ENCODE data around the gene C2CD4B.

The C2CD4B gene

DNA sequence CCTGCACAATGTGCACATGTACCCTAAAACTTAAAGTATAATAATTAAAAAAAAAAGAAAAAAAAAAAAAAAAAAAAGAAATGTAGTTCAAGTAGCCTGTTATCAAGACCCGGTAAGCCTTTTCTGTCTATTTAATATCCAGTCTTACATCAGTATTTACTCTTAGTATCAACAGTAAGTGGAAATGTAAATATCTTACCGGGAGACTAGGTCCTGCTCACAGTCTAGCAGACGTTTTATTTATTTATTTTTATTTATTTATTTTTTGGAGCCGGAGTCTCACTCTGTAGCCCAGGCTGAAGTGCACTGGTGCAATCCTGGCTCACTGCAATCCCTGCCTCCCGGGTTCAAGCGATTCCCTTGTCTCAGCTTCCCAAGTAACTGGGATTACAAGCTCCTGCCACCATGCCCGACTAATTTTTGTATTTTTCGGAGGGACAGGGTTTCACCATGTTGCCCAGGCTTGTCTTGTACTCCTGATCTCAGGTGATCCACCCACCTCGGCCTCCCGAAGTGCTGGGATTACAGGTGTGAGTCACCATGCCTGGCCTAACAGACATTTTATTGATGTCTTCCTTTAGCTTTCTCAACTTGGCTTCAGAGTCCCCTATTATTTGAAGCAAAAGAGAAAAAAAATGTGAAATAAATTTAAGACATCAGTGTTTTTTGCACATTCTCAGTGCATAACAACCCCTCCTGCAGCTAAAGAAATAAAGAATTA, 19.9 kb downstream of the C2CD4B start:
- ChIA-PET POLR2A (no interaction called here), CTCF (interaction anchor here (1.0 to 1.6 kb wide), 3 partner anchors 10 to 19 kb away, joined by 3 to 4 read pairs (median 3); no protein-coding TSS in a partner anchor)
- TF ChIP-seq, protein P1, sequence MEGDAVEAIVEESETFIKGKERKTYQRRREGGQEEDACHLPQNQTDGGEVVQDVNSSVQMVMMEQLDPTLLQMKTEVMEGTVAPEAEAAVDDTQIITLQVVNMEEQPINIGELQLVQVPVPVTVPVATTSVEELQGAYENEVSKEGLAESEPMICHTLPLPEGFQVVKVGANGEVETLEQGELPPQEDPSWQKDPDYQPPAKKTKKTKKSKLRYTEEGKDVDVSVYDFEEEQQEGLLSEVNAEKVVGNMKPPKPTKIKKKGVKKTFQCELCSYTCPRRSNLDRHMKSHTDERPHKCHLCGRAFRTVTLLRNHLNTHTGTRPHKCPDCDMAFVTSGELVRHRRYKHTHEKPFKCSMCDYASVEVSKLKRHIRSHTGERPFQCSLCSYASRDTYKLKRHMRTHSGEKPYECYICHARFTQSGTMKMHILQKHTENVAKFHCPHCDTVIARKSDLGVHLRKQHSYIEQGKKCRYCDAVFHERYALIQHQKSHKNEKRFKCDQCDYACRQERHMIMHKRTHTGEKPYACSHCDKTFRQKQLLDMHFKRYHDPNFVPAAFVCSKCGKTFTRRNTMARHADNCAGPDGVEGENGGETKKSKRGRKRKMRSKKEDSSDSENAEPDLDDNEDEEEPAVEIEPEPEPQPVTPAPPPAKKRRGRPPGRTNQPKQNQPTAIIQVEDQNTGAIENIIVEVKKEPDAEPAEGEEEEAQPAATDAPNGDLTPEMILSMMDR (IDR thresholded peaks at IDR 0.05; ENCODE audit: control extremely low read depth, extremely low read depth, low read depth, missing control alignments), result no peak
- no peak for DNase-seq (ENCODE audit: extremely low spot score)

DNA sequence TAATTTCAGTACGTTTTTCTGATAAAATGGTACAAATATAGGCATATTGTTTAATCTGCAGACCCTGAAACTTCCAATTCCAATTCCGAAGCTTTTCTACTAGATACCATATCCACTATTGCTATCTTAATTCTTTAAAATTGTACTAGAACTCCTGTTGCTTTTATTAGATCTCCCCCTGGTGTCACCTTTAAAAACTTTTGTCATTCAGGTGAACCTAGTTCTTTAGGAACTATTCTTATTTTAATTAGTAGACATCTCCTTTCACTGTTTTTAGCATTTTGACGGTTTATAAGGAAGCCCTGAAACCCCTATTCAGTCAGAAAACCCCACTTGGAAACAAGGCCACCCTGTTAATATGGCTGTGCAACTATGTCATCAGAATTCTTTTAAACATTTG, 22.3 kb downstream of the C2CD4B start:
- ChIA-PET POLR2A (no interaction called here), CTCF (no interaction called here)
- DNase-seq (ENCODE audit: extremely low spot score), result no peak
- TF ChIP-seq, protein P1 (IDR thresholded peaks at IDR 0.05; ENCODE audit: control extremely low read depth, extremely low read depth, low read depth, missing control alignments), result no peak

DNA sequence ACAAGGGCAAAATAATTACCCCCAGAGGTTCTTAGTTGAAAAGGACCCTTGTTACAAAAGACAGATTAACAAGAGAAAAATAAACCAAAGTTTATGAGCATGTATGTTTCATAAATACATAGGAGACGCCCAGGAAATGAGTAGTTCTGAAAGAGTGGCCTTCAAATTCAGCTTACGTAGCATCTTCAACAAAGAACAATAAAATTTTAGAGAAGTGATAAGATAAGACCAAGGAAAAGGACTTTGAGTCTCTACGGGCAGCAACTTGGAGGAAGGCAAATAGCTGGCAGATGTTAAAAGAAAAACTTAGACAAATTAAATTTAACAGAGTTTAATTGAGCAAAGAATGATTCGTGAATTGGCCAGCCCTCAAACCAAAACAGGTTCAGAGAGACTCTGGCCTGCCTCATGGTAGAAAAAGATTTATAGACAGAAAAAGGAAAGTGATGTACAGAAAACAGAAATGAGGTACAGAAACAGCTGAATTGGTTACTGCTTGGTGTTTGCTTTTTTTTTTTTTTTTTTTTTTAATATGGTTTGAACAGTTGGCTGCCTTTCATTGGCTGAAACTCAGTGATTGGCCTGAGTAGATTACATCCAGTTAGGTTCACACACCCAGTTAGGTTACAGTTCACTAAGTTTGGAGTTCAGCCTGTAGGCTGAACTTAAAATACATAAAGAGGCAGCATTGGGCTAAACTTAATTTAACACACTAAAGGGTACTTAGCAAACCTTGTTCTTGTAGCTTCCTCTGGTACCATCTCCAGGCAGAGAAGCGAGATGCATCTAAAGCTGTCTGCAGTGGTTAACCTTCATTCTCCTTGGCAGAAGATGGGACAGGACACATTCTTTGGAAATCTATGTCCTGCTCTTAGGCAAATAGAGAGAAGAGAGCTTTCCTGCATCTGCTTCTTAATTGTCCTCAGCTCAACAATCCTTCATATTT, 23.2 kb downstream of the C2CD4B start:
- TF ChIP-seq, protein P1 (IDR thresholded peaks at IDR 0.05; ENCODE audit: control extremely low read depth, extremely low read depth, low read depth, missing control alignments), result no peak
- POLR2A ChIA-PET, result no interaction called here
- CTCF ChIA-PET, result no interaction called here
- no peak for DNase-seq (ENCODE audit: extremely low spot score)

DNA sequence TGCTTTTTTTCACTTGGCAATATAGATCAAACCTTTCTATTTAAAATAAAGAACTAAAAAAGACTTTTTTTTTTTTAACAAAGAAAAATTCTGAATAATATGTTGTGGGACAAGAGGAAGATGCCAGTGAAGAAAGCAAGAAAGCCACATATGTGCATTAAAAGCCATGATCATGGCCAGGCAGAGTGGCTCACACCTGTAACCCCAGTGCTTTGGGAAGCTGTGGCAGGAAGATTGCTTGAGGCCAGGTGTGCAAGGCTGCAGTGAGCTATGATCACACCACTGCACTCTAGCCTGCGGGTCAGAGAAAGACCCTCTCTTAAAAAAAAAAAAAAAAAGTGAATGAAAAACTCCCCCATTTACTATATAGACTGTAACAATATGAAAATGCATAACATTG, 23.9 kb downstream of the C2CD4B start:
- TF ChIP-seq, protein P1 (IDR thresholded peaks at IDR 0.05; ENCODE audit: control extremely low read depth, extremely low read depth, low read depth, missing control alignments), result no peak
- CTCF ChIA-PET, result no interaction called here
- DNase-seq (ENCODE audit: extremely low spot score), result no peak
- POLR2A ChIA-PET, result no interaction called here

DNA sequence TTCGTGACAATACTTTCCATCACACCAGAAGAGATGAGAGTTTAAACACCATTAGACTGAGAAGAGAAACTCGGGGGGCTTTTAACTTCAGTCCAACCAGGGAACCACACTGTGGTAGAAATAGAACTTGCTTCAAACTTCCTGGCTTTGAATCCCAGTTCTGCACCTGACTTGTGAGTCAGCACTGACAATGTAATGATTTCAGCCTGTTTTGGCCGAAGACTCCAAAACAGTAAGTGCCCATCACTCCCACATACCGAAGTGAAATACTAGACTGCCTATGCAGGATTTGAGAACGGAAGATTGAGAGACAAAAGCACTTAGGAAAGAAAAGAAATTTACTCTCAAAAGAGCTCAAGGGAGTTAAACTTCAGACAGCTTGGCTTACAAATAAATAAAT, 27.0 kb downstream of the C2CD4B start:
- DNase-seq (ENCODE audit: extremely low spot score), result no peak
- ChIA-PET CTCF (interaction anchor here (1.2 kb wide), 1 partner anchor 18 kb away, joined by 3 read pairs; no protein-coding TSS in a partner anchor), POLR2A (no interaction called here)
- TF ChIP-seq, protein P1 (IDR thresholded peaks at IDR 0.05; ENCODE audit: control extremely low read depth, extremely low read depth, low read depth, missing control alignments), result no peak

DNA sequence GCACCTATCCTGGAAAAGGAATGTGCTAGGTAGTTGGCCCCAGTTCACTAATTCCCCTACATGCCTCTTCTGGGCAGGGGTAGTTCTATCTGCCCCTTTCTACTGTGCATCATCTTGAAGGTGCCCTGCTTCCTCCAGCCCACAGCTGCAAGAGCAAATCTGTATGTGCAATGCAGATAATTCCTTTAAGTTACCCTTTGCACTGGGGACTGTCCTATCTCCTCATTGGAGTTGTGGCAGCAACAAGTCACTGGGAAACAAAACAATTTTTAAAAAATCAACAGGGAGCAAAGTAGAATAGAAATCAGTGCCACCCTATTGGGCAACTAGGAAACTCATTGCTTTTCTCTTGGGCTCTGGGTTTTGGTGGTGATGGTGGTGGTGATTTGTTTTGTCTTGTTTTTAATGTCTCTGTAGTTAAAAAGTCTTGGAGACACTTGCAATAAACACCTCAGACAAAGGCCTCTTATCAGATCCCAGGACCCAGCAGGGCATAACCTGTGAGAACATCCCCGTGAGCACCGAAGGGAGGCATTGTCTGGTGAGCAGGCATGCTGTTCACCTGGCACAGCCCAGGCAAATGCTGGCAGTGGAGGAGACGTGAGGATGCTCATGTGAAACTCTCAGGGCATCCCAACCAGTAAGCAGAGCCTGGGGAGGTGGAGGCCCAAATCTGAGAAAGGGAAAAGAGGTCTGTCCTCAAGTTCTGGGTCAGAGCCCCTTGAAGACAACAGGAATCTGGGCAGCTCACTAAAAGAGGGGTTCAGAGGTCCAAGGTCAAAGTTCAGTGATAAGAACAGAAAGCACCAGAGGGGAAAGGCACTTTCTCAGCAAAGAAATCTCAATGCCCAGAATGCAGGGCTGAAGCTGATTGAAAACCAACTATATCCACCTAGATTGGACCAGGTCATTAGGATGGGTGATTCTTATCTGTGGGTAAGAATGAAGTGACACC, 27.9 kb downstream of the C2CD4B start:
- no peak for DNase-seq (ENCODE audit: extremely low spot score)
- CTCF ChIA-PET, result interaction anchor here (1.2 to 1.4 kb wide), 2 partner anchors 11 to 19 kb away, joined by 3 to 4 read pairs; no protein-coding TSS in a partner anchor
- POLR2A ChIA-PET, result no interaction called here
- TF ChIP-seq, protein P1 (IDR thresholded peaks at IDR 0.05; ENCODE audit: control extremely low read depth, extremely low read depth, low read depth, missing control alignments), result no peak

Data from GM10248 (cell line).